ENCODE data around the gene FPGT.
"Not testable (repeated sequence)": the region's sequence is repeated elsewhere in the genome, so short reads cannot be mapped to it uniquely, and the experiment has no call there.

The FPGT gene

DNA sequence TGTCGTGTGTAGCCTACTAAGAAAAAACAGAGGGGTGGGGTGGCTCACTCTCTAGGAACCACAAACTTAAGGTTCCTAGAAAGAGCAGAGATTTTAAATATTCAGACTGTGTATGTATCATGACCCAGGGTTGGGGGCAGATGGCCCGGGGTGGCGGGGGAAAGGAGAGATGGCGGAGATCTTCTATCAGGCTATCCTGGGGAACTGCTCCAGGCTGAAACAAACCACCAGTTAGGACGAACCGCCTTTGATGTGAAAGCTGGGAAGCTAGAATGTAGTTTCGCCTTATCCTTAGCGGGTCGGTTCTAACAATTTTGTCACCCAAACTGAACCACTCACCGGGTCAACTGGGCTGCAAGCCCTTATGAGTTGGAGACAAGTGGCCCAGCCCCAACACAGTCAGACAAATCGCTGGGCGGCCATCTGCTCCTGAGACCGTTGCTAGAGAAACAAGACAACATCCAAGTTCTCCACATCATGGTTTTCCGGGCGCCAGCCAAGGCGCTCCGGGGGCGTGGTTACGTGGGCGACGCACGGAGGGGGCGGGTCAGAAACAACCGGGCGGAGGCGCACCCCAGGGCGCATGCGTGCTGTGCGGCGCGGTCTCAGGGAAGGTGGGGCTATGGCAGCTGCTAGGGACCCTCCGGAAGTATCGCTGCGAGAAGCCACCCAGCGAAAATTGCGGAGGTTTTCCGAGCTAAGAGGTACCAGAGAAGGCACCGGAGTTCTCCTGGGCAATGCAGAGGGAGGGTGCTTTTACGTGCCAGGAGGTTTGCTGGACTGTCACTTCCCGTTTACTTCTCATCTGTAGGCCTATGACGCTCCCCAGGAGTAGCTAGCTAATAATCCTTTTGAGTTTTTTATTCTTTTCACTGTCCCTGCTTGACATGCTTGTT lies at the start of gene FPGT, which contains the start of gene LRRIQ3:
TSS of gene FPGT (plus strand) at position 586 of the 896 bp plus-strand sequence. CDS start at position 623, 37 bp downstream.
TSS of gene LRRIQ3 (minus strand) at position 520 of the 896 bp plus-strand sequence. CDS start 14,492 bp downstream, outside the sequence.
- DNase-seq (ENCODE audit: low read depth in 2 of 2) = peak; percentile 90 to 91

GRCh38 chr1:74160046-74160445 lies 38.0 kb upstream of the FPGT start:
- no peak for DNase-seq (ENCODE audit: low read depth in 2 of 2)

DNA sequence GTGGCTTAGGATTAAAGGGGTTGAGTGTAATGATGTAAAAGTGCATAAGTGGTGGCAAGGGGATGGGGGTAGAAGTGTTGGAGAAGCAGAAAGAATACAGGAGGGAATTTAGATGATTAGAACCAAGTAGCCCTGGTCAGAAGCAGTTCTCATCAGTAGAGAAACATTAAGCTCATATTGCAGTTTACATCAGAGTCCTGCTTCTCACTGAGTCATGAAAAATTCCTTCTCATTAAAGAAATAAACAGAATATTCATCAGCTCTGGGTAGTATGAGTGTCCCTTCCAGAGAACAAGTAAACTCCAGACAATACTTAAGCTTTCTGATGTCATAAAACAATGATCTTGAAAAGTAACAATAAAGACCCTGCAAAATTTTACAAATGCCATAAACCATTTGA lies 36.5 kb upstream of the FPGT start:
- no peak for DNase-seq (ENCODE audit: low read depth in 2 of 2)

GRCh38 chr1:74162333-74162732 lies 35.7 kb upstream of the FPGT start:
- DNase-seq (ENCODE audit: low read depth in 2 of 2) = no peak

DNA sequence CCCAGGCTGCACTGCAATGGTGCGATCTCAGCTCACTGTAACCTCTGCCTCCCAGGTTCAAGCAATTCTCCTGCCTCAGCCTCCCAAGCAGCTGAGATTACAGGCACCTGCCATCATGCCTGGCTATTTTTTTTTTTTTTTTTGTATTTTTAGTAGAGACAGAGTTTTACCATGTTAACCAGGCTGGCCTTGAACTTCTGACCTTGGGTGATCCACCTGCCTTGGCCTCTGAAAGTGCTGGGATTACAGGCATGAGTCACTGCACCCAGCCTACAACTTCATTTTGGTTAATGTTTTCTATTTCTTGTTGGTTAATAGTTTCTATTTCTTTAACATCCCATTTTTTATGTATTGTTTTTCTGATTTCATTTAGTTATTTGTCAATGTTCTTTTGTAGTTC lies 23.6 kb upstream of the FPGT start:
- not testable (repeated sequence) for DNase-seq (ENCODE audit: low read depth in 2 of 2)

DNA sequence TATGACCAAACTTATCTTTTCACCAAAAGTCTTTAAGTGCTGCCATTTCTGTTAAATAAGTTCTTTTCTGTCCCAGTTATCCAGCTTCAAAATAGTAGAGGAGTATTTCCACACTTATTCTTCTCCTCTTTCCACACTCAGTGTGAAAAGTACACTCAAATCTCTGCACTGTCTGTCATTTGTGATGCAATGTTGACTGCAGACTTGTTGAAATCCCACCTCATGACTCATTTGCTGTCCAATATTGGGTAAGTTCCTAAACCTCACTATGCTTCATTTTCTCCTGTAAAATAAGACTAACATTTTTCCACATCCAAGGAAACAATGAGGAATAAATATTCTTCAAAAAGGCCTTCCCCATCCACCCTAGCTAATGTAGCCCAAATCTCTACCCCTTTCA lies 17.6 kb upstream of the FPGT start:
- no peak for DNase-seq (ENCODE audit: low read depth in 2 of 2)

DNA sequence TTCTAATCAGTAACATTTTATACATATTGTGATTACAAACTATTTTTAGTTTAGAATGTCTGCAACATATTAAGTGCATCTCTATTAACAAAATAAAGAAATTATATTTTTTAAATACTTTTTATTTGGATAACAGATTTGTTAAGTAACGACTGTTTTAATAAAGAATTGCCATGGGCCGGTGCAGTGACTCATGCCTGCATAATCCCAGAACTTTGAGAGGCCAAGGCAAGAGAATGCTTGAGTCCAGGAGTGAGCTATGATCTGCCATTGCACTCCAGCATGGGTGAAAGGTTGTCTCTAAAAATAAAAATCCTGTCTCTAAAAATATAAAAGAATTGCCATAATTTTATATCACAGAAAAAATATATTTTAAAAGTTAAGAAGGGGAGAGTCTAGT lies 4.1 kb upstream of the FPGT start:
- no peak for DNase-seq (ENCODE audit: low read depth in 2 of 2)

- no peak for DNase-seq (ENCODE audit: low read depth in 2 of 2)
Observed at GRCh38 chr1:74195339-74195738, 2.7 kb upstream of the FPGT start.

DNA sequence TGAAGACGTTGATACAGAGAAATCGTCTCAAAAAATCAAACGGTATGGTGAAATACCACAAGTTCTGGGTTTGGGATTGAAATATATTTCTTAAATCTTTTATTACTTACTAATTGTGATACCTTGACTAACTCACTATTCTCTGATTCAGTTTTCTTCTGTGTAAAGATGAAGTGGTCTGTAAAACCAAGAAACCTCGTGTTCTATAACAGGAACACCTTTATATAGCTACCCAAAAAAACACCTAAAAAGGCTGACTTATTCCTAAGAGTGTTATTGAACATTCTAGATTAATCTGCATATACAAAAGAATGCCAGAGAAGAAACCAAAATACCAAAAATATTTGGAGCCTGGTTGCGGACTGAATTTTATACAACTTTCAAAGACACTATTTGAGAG lies 787 bp upstream of the FPGT start:
- DNase-seq (ENCODE audit: low read depth in 2 of 2) = no peak

- no peak for DNase-seq (ENCODE audit: low read depth in 2 of 2)
Observed at GRCh38 chr1:74199504-74199903, 1.5 kb downstream of the FPGT start.

- no peak for DNase-seq (ENCODE audit: low read depth in 2 of 2)
Observed at GRCh38 chr1:74205266-74205665, 7.2 kb downstream of the FPGT start.

GRCh38 chr1:74215229-74215628 lies 17.2 kb downstream of the FPGT start:
- no peak for DNase-seq (ENCODE audit: low read depth in 2 of 2)

GRCh38 chr1:74222701-74223100 lies 24.7 kb downstream of the FPGT start:
- DNase-seq (ENCODE audit: low read depth in 2 of 2) = no peak

DNA sequence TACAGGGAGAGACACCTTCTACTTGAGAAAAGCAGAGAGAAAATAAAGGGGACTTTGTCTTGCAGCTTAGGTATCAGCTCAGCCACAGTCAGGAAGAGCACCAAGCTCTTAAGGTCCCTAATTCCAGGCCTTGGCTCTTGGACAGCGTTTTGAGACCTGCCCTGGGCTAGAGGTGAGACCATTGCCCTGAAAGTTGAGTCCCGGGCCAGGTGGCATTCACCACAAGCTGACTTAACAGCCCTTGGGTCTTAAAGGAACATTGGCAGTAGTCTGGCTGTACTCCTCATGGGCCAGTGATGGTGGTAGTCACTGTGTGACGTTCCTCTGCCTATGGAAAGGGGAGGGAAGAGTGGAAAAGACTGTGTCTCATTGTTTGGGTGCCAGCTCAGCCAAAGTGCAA lies 25.4 kb downstream of the FPGT start:
- no peak for DNase-seq (ENCODE audit: low read depth in 2 of 2)

DNA sequence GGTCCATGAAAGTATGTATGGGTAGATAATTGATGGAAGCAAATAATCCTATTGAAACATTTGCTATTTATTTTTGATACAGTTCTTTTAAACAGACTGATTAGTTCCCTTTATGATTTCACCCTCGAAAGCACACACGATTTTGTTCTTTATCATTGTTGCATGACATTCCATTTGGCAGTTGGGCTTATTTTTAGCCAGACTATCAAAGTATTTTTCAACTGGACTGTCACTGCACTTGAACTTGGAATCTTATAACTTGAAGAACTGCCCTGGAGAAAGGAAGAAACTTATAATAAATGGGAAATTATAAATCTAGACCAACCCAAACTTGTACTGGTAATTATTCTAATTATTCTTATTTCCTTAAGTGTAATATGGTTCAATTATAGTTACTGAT lies 37.1 kb downstream of the FPGT start, which contains the start of gene TNNI3K:
TSS of gene TNNI3K (plus strand) at position 235 of the 400 bp plus-strand sequence. CDS start at position 300, 65 bp downstream.
- DNase-seq (ENCODE audit: low read depth in 2 of 2) = no peak

- no peak for DNase-seq (ENCODE audit: low read depth in 2 of 2)
Observed at GRCh38 chr1:74236440-74236839, 38.4 kb downstream of the FPGT start.

- DNase-seq (ENCODE audit: low read depth in 2 of 2) = no peak
Observed at GRCh38 chr1:74237035-74237434, 39.0 kb downstream of the FPGT start.

DNA sequence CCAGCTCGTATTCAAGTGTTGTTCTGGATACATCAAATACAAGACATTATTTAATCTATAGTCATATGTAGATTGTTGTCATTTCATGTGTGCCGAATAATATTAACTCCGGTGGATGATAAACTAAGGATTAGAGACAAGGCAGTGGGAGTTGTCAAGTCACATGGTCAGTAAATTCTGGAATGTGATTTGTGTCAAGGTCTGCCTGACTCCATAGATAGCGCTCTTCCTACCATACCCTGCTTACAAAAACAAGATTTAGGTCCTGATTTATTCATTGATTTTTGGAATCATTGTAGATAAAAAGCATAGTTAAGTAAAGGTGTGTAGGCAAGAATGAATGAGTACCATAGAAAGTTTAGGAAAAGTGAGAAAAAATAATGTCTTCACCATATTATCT lies 39.7 kb downstream of the FPGT start:
- DNase-seq (ENCODE audit: low read depth in 2 of 2) = no peak

GRCh38 chr1:74245168-74245772 lies 47.2 kb downstream of the FPGT start:
- DNase-seq (ENCODE audit: low read depth in 2 of 2) = no peak

DNA sequence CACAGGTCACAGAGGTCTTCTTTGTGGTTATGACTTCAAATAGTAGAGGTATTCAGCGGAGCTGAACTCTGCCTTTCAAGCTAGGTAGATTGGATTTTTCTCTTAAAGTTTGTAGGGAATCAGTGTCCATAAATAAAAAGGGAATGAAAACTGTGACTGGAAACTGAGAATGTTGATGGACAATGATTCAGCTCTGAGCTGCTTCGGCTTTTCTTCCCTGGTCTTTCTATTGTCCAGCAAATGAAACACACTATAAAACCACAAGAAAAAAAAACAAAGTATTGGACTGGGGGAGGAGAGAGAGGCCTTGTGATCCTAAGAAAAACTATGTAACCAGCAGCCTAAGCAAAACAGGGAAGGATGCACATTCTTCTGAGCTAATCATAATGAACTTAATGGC lies 48.3 kb downstream of the FPGT start:
- DNase-seq (ENCODE audit: low read depth in 2 of 2) = no peak

- no peak for DNase-seq (ENCODE audit: low read depth in 2 of 2)
Observed at GRCh38 chr1:74247881-74248528, 50.0 kb downstream of the FPGT start.

DNA sequence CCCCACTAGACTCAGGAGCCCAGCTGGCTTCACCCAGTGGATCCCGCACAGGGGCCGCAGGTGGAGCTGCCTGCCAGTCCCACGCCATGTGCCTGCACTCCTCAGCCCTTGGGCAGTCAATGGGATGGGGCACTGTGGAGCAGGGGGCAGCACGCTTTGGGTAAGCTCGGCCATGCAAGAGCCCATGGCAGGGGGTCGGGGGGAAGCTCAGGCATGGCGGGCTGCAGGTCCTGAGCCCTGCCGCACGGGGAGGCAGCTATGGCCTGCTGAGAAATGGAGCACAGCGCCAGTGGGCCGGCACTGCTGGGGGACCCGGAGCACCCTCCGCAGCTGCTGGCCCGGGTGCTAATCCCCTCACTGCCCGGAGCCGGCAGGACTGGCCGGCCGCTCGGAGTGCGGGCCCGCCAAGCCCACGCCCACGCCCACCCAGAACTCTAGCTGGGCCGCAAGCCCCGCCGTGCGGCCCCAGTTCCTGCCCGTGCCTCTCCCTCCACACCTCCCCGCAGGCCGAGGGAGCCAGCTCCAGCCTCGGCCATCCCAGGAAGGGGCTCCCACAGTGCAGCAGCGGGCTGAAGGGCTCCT lies 55.3 kb downstream of the FPGT start:
- not testable (repeated sequence) for DNase-seq (ENCODE audit: low read depth in 2 of 2)
